Measurements from ENCODE around the gene MECP2.
"Not testable (repeated sequence)": the region's sequence is repeated elsewhere in the genome, so short reads cannot be mapped to it uniquely, and the experiment has no call there.

The MECP2 gene

GRCh38 chrX:154097589-154098541, at the start of gene MECP2:
MECP2 (minus strand) TSS chrX:154097717.
- Histone ChIP-seq H3K4me1 (ENCODE audit: control insufficient read depth in 1 of 2, insufficient read depth in 2 of 2, low read length in 2 of 2) (peaks cover 9 to 25% of the 10 kb centered on the region in 2 donors), H3K27me3 (ENCODE audit: low read depth, low read length) (no peaks in the 10 kb centered on the region), H3K36me3 (ENCODE audit: control insufficient read depth in 1 of 2, insufficient read depth in 2 of 2, low read length in 2 of 2) (no peaks in the 10 kb centered on the region), H3K27ac (ENCODE audit: low read length) (peak within 1 kb of the TSS; percentile 85), H3K4me3 (ENCODE audit: low read depth in 1 of 2, low read length in 2 of 2) (peak within 1 kb of the TSS; percentile 66 to 79), H3K9me3 (ENCODE audit: control insufficient read depth in 1 of 2, low read length in 2 of 2) (no peaks in the 10 kb centered on the region)

- not testable (repeated sequence) for H3K4me3 ChIP-seq (ENCODE audit: low read depth in 1 of 2, low read length in 2 of 2); H3K4me1 ChIP-seq (ENCODE audit: control insufficient read depth in 1 of 2, insufficient read depth in 2 of 2, low read length in 2 of 2); H3K9me3 ChIP-seq (ENCODE audit: control insufficient read depth in 1 of 2, low read length in 2 of 2); H3K27ac ChIP-seq (ENCODE audit: low read length); H3K27me3 ChIP-seq (ENCODE audit: low read depth, low read length); H3K36me3 ChIP-seq (ENCODE audit: control insufficient read depth in 1 of 2, insufficient read depth in 2 of 2, low read length in 2 of 2)
Measured at GRCh38 chrX:154144010-154144409, 46.5 kb upstream of the MECP2 start, which contains the start of gene OPN1LW. OPN1LW (plus strand) TSS chrX:154144243; CDS start chrX:154144284, 41 bp downstream.

- Histone ChIP-seq H3K9me3 (ENCODE audit: control insufficient read depth in 1 of 2, low read length in 2 of 2) (no peaks in the 10 kb centered on the region), H3K4me3 (ENCODE audit: low read depth in 1 of 2, low read length in 2 of 2) (no peak overlapping the region), H3K27ac (ENCODE audit: low read length) (no peak overlapping the region), H3K4me1 (ENCODE audit: control insufficient read depth in 1 of 2, insufficient read depth in 2 of 2, low read length in 2 of 2) (no peaks in the 10 kb centered on the region), H3K36me3 (ENCODE audit: control insufficient read depth in 1 of 2, insufficient read depth in 2 of 2, low read length in 2 of 2) (no peaks in the 10 kb centered on the region), H3K27me3 (ENCODE audit: low read depth, low read length) (no peaks in the 10 kb centered on the region)
Measured at GRCh38 chrX:154142950-154143745, 45.6 kb upstream of the MECP2 start.

DNA sequence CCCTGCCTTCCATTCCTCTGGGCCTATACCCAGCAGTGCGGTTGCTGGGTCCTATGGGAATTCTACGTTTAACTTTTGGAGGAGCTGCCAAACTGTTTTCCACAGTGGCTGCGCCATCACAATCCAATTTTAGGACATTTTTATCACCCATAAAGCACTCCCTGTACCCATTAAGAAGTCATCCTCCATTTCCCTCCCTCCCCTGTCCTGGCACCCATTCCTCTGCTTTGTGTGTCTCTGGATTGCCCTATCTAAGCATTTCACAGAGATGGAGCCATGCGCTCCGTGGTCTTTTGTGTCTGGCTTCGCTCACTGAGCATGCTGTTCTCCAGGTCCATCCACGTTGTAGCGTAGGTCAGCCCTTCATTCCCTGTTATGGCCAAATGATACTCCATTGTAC, 44.9 kb upstream of the MECP2 start:
- Histone ChIP-seq H3K27ac (ENCODE audit: low read length) (no peak overlapping the region), H3K4me3 (ENCODE audit: low read depth in 1 of 2, low read length in 2 of 2) (no peak overlapping the region), H3K27me3 (ENCODE audit: low read depth, low read length) (no peaks in the 10 kb centered on the region), H3K4me1 (ENCODE audit: control insufficient read depth in 1 of 2, insufficient read depth in 2 of 2, low read length in 2 of 2) (no peaks in the 10 kb centered on the region), H3K36me3 (ENCODE audit: control insufficient read depth in 1 of 2, insufficient read depth in 2 of 2, low read length in 2 of 2) (no peaks in the 10 kb centered on the region), H3K9me3 (ENCODE audit: control insufficient read depth in 1 of 2, low read length in 2 of 2) (no peaks in the 10 kb centered on the region)

DNA sequence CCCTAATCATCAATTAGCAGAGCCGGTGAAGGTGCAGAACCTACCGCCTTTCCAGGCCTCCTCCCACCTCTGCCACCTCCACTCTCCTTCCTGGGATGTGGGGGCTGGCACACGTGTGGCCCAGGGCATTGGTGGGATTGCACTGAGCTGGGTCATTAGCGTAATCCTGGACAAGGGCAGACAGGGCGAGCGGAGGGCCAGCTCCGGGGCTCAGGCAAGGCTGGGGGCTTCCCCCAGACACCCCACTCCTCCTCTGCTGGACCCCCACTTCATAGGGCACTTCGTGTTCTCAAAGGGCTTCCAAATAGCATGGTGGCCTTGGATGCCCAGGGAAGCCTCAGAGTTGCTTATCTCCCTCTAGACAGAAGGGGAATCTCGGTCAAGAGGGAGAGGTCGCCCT, 43.2 kb upstream of the MECP2 start:
- no peak overlapping the region for H3K27ac ChIP-seq (ENCODE audit: low read length)
- no peaks in the 10 kb centered on the region for H3K36me3 ChIP-seq (ENCODE audit: control insufficient read depth in 1 of 2, insufficient read depth in 2 of 2, low read length in 2 of 2)
- no peaks in the 10 kb centered on the region for H3K4me1 ChIP-seq (ENCODE audit: control insufficient read depth in 1 of 2, insufficient read depth in 2 of 2, low read length in 2 of 2)
- no peak overlapping the region for H3K4me3 ChIP-seq (ENCODE audit: low read depth in 1 of 2, low read length in 2 of 2)
- no peaks in the 10 kb centered on the region for H3K27me3 ChIP-seq (ENCODE audit: low read depth, low read length)
- H3K9me3 ChIP-seq (ENCODE audit: control insufficient read depth in 1 of 2, low read length in 2 of 2) = no peaks in the 10 kb centered on the region

GRCh38 chrX:154140206-154140605, 42.7 kb upstream of the MECP2 start:
- Histone ChIP-seq H3K9me3 (ENCODE audit: control insufficient read depth in 1 of 2, low read length in 2 of 2) (no peaks in the 10 kb centered on the region), H3K4me3 (ENCODE audit: low read depth in 1 of 2, low read length in 2 of 2) (no peak overlapping the region), H3K27ac (ENCODE audit: low read length) (no peak overlapping the region), H3K4me1 (ENCODE audit: control insufficient read depth in 1 of 2, insufficient read depth in 2 of 2, low read length in 2 of 2) (no peaks in the 10 kb centered on the region), H3K36me3 (ENCODE audit: control insufficient read depth in 1 of 2, insufficient read depth in 2 of 2, low read length in 2 of 2) (no peaks in the 10 kb centered on the region), H3K27me3 (ENCODE audit: low read depth, low read length) (no peaks in the 10 kb centered on the region)

GRCh38 chrX:154138857-154139256, 41.3 kb upstream of the MECP2 start:
- Histone ChIP-seq H3K27ac (ENCODE audit: low read length) (no peak overlapping the region), H3K9me3 (ENCODE audit: control insufficient read depth in 1 of 2, low read length in 2 of 2) (no peaks in the 10 kb centered on the region), H3K27me3 (ENCODE audit: low read depth, low read length) (no peaks in the 10 kb centered on the region), H3K36me3 (ENCODE audit: control insufficient read depth in 1 of 2, insufficient read depth in 2 of 2, low read length in 2 of 2) (no peaks in the 10 kb centered on the region), H3K4me1 (ENCODE audit: control insufficient read depth in 1 of 2, insufficient read depth in 2 of 2, low read length in 2 of 2) (no peaks in the 10 kb centered on the region), H3K4me3 (ENCODE audit: low read depth in 1 of 2, low read length in 2 of 2) (no peak overlapping the region)

GRCh38 chrX:154136627-154137161, 39.2 kb upstream of the MECP2 start:
- Histone ChIP-seq H3K4me1 (ENCODE audit: control insufficient read depth in 1 of 2, insufficient read depth in 2 of 2, low read length in 2 of 2) (no peaks in the 10 kb centered on the region), H3K4me3 (ENCODE audit: low read depth in 1 of 2, low read length in 2 of 2) (peak overlapping the region in 1 of 2 donors; percentile 24), H3K27me3 (ENCODE audit: low read depth, low read length) (no peaks in the 10 kb centered on the region), H3K9me3 (ENCODE audit: control insufficient read depth in 1 of 2, low read length in 2 of 2) (no peaks in the 10 kb centered on the region), H3K36me3 (ENCODE audit: control insufficient read depth in 1 of 2, insufficient read depth in 2 of 2, low read length in 2 of 2) (no peaks in the 10 kb centered on the region), H3K27ac (ENCODE audit: low read length) (no peak overlapping the region)

- H3K4me3 ChIP-seq (ENCODE audit: low read depth in 1 of 2, low read length in 2 of 2) = no peak overlapping the region
- no peaks in the 10 kb centered on the region for H3K4me1 ChIP-seq (ENCODE audit: control insufficient read depth in 1 of 2, insufficient read depth in 2 of 2, low read length in 2 of 2)
- no peak overlapping the region for H3K27ac ChIP-seq (ENCODE audit: low read length)
- H3K36me3 ChIP-seq (ENCODE audit: control insufficient read depth in 1 of 2, insufficient read depth in 2 of 2, low read length in 2 of 2) = no peaks in the 10 kb centered on the region
- no peaks in the 10 kb centered on the region for H3K9me3 ChIP-seq (ENCODE audit: control insufficient read depth in 1 of 2, low read length in 2 of 2)
- H3K27me3 ChIP-seq (ENCODE audit: low read depth, low read length) = no peaks in the 10 kb centered on the region
Measured at GRCh38 chrX:154135458-154136229, 38.1 kb upstream of the MECP2 start.

DNA sequence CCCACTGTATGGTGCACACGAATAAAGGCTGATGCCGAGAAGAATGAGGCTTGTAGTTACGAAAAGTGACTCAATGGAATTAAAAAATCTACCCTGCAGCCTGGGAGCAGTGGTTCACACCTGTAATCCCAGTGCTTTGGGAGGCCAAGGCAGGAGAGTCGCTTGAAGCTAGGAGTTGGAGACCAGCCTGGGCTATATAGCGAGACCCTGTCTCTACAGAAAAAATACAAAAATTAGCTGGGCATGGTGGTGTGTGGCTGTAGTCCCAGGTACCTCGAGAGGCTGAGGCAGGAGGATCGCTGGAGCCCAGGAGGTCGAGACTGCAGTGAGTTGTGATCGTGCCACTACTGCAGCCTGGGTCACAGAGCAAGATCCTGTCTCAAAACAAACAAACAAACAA, 34.8 kb upstream of the MECP2 start:
- no peaks in the 10 kb centered on the region for H3K4me1 ChIP-seq (ENCODE audit: control insufficient read depth in 1 of 2, insufficient read depth in 2 of 2, low read length in 2 of 2)
- no peak overlapping the region for H3K27ac ChIP-seq (ENCODE audit: low read length)
- no peaks in the 10 kb centered on the region for H3K27me3 ChIP-seq (ENCODE audit: low read depth, low read length)
- H3K36me3 ChIP-seq (ENCODE audit: control insufficient read depth in 1 of 2, insufficient read depth in 2 of 2, low read length in 2 of 2) = no peaks in the 10 kb centered on the region
- no peak overlapping the region for H3K4me3 ChIP-seq (ENCODE audit: low read depth in 1 of 2, low read length in 2 of 2)
- H3K9me3 ChIP-seq (ENCODE audit: control insufficient read depth in 1 of 2, low read length in 2 of 2) = no peaks in the 10 kb centered on the region

DNA sequence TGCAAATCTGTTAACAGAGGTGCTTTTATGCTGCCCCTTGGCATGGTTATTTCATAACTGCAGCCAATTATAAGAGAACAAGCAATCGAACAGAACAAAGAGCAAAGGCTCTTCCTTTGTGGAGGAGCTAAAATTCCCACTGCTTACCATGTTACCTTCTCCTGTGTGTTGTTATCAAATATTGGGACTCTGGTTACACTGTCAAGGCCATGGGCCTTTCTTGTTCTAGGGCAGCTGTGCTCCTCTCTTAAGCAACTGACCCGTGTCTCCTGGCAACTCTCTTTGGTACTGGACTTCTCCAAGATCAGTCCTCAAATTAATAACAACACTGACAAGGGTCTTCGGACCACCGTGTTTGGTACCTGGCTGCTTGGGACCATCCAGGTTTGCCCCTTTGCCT, 34.4 kb upstream of the MECP2 start:
- H3K27me3 ChIP-seq (ENCODE audit: low read depth, low read length) = no peaks in the 10 kb centered on the region
- no peaks in the 10 kb centered on the region for H3K9me3 ChIP-seq (ENCODE audit: control insufficient read depth in 1 of 2, low read length in 2 of 2)
- H3K4me1 ChIP-seq (ENCODE audit: control insufficient read depth in 1 of 2, insufficient read depth in 2 of 2, low read length in 2 of 2) = no peaks in the 10 kb centered on the region
- no peaks in the 10 kb centered on the region for H3K36me3 ChIP-seq (ENCODE audit: control insufficient read depth in 1 of 2, insufficient read depth in 2 of 2, low read length in 2 of 2)
- H3K4me3 ChIP-seq (ENCODE audit: low read depth in 1 of 2, low read length in 2 of 2) = no peak overlapping the region
- no peak overlapping the region for H3K27ac ChIP-seq (ENCODE audit: low read length)

Data from muscle layer of duodenum (tissue), 2 donors.